ENCODE results near the gene SYTL3. TPM values are rescaled to one million over a fixed set of nuclear protein-coding genes. Genes with fewer than 3 reads are reported as not detected.

Gene SYTL3
- total and polyA plus RNA-seq, 2 of the 8 experiments (the other 6 are each of a cell fraction or from before 2014, with no cell fraction given): 0.27 to 0.99 TPM

GRCh38 chr6:158711264-158711663 is 61.4 kb downstream of the SYTL3 start:
- Histone ChIP-seq H3K79me1 (ENCODE audit: low read depth, low read length) (no peaks in the 10 kb centered on the region), H4K5ac (ENCODE audit: insufficient read length, low read depth, low read length) (no peak overlapping the region), H4K91ac (replicated peaks; ENCODE audit: insufficient read length, low read length) (no peak overlapping the region), H3K23ac (ENCODE audit: insufficient read length) (no peak overlapping the region), H2AK5ac (ENCODE audit: low read depth, low read length) (no peak overlapping the region), H2BK20ac (ENCODE audit: low read length) (no peak overlapping the region), H2BK5ac (ENCODE audit: low read depth, low read length) (no peak overlapping the region), H4K20me1 (replicated peaks in 1 of 2; ENCODE audit: control insufficient read depth in 1 of 2, insufficient read depth in 2 of 2, low read length in 2 of 2) (peaks cover 0 to 2% of the 10 kb centered on the region in 2 experiments), H3K4ac (replicated peaks; ENCODE audit: insufficient read length, low read depth, low read length) (no peak overlapping the region), H3K27me3 (replicated peaks in 1 of 4; ENCODE audit: control insufficient read depth in 3 of 4, extremely low read depth in 1 of 4, insufficient read depth in 3 of 4, low read length in 3 of 4) (no peaks in the 10 kb centered on the region), H3K4me1 (replicated peaks in 1 of 4; ENCODE audit: control insufficient read depth in 3 of 4, insufficient read depth in 4 of 4, low read length in 3 of 4) (peaks cover 0 to 2% (median 0%) of the 10 kb centered on the region in 4 experiments; a peak in 2 of 7 replicates), H3K79me2 (ENCODE audit: control insufficient read depth in 1 of 2, insufficient read depth in 2 of 2, low read length in 2 of 2) (no peaks in the 10 kb centered on the region), H3K9ac (replicated peaks in 1 of 4; ENCODE audit: extremely low read depth in 1 of 4, low read depth in 3 of 4, low read length in 3 of 4) (no peak overlapping the region), H3K56ac (replicated peaks; ENCODE audit: insufficient read length, low read depth, low read length) (no peak overlapping the region), H4K8ac (ENCODE audit: extremely low read depth, insufficient read depth, low read length) (no peak overlapping the region), H3K14ac (ENCODE audit: insufficient read length) (no peak overlapping the region), H2BK15ac (ENCODE audit: low read length) (no peak overlapping the region), H2BK120ac (replicated peaks; ENCODE audit: low read depth, low read length) (no peak overlapping the region), H3K4me3 (ENCODE audit: extremely low read depth in 1 of 4, insufficient read depth in 2 of 4, low read depth in 3 of 4, low read length in 4 of 4) (no peak overlapping the region), H3K4me2 (ENCODE audit: insufficient read depth in 1 of 2, low read depth in 2 of 2, low read length in 2 of 2) (no peak overlapping the region), H3K23me2 (ENCODE audit: low read depth, low read length) (no peaks in the 10 kb centered on the region; the same call in 1 of the 2 replicates), H3K27ac (ENCODE audit: low read depth, low read length) (no peak overlapping the region), H3K18ac (ENCODE audit: extremely low read depth, low read length) (no peak overlapping the region), H2BK12ac (ENCODE audit: low read depth, low read length) (no peak overlapping the region), H3K36me3 (ENCODE audit: control insufficient read depth in 2 of 4, insufficient read depth in 4 of 4, low read length in 3 of 4) (no peaks in the 10 kb centered on the region), H2AFZ (ENCODE audit: low read length) (no peak overlapping the region), H3K9me3 (ENCODE audit: insufficient read depth in 2 of 2, low read depth in 1 of 2, low read length in 1 of 2) (no peaks in the 10 kb centered on the region)
- FAIRE-seq (no peak), DNase-seq (ENCODE audit: low read depth in 1 of 2, low spot score in 2 of 2) (no peak)
- WGBS, 2 experiments (ENCODE audit: extremely low coverage in 1 of 2, insufficient coverage in 1 of 2, insufficient read length in 1 of 2, insufficient replicate concordance in 2 of 2, low coverage in 1 of 2, low lambda C conversion rate in 2 of 2, missing lambda C conversion rate in 1 of 2): 89% methylated on average over 10 of the region's 10 CpGs; no CpG with 5 or more reads in 1 of the 2 experiments
- POLR2A ChIA-PET (ENCODE audit: partially characterized antibody): interaction anchor here (1.1 kb wide), 1 partner anchor 48 kb away, joined by 3 read pairs; no protein-coding TSS in a partner anchor
- CTCF ChIA-PET (ENCODE audit: partially characterized antibody): interaction anchor here (0.7 to 1.8 kb wide), 6 partner anchors 8 to 261 kb away, joined by 3 to 5 read pairs (median 3); no protein-coding TSS in a partner anchor
- TF ChIP-seq SAP30 (IDR thresholded peaks at IDR 0.05; ENCODE audit: insufficient read depth, insufficient replicate concordance, low read length): no peak
- TF ChIP-seq CBX8 (IDR thresholded peaks at IDR 0.05; ENCODE audit: borderline replicate concordance, low read depth, low read length): no peak
- TF ChIP-seq SP4 (IDR thresholded peaks at IDR 0.05; ENCODE audit: low read length): no peak
- no peak for TF ChIP-seq CREB1 (IDR thresholded peaks at IDR 0.05)
- TF ChIP-seq BRCA1 (IDR thresholded peaks at IDR 0.05; ENCODE audit: low read depth, low read length): no peak
- no peak for TF ChIP-seq JUND (IDR thresholded peaks at IDR 0.05; ENCODE audit: low read length)
- no peak for TF ChIP-seq RAD21 (IDR thresholded peaks at IDR 0.05 in 1 of 2, conservative IDR thresholded peaks at IDR 0.05 in 1 of 2; ENCODE audit: low read depth in 2 of 2, low read length in 2 of 2)
- TF ChIP-seq SP2 (IDR thresholded peaks at IDR 0.05; ENCODE audit: low read length): no peak
- no peak for TF ChIP-seq NRF1 (IDR thresholded peaks at IDR 0.05; ENCODE audit: low read depth, low read length)
- TF ChIP-seq TBP (IDR thresholded peaks at IDR 0.05; ENCODE audit: low read depth, low read length): no peak
- TF ChIP-seq CHD1 (IDR thresholded peaks at IDR 0.05; ENCODE audit: low read depth, low read length): no peak
- no peak for TF ChIP-seq USF2 (IDR thresholded peaks at IDR 0.05; ENCODE audit: low read length)
- no peak for TF ChIP-seq SIX5 (IDR thresholded peaks at IDR 0.05; ENCODE audit: low read depth, low read length)
- no peak for TF ChIP-seq POLR2AphosphoS5 (IDR thresholded peaks at IDR 0.05; ENCODE audit: low read depth, low read length)
- TF ChIP-seq SRF (IDR thresholded peaks at IDR 0.05; ENCODE audit: low read depth, low read length): no peak
